GM18867 (cell line): ENCODE data around the gene TMEM132C.
"Not testable (repeated sequence)": the region's sequence is repeated elsewhere in the genome, so short reads cannot be mapped to it uniquely, and the experiment has no call there.

Experiments
- ATAC-seq: cut with Tn5 transposase; IDR thresholded peaks from one replicate; pipeline ENCODE4 v1.9.1; 2021; ENCODE audit warnings: mild to moderate bottlenecking, moderate library complexity; ENCODE audit not compliant: unreplicated experiment

TMEM132C gene

GRCh38 chr12:128603573-128604115, 336.7 kb downstream of the TMEM132C start:
- no peak for ATAC-seq

- ATAC-seq, result not testable (repeated sequence)
These were observed 337.2 kb downstream of the TMEM132C start for GRCh38 chr12:128604219-128604618.

- no peak for ATAC-seq
These were observed 339.1 kb downstream of the TMEM132C start for GRCh38 chr12:128606051-128606450.

GRCh38 chr12:128606538-128606937, 339.6 kb downstream of the TMEM132C start:
- ATAC-seq, result no peak

- ATAC-seq, result no peak
These were observed 340.0 kb downstream of the TMEM132C start for GRCh38 chr12:128606970-128607369.

- no peak for ATAC-seq
These were observed 340.7 kb downstream of the TMEM132C start for GRCh38 chr12:128607641-128608040.

- ATAC-seq, result no peak
These were observed 342.9 kb downstream of the TMEM132C start for GRCh38 chr12:128609861-128610260.

- no peak for ATAC-seq
These were observed 344.8 kb downstream of the TMEM132C start for GRCh38 chr12:128611736-128612135.

GRCh38 chr12:128612150-128612850, 345.3 kb downstream of the TMEM132C start:
- ATAC-seq, result no peak

GRCh38 chr12:128613837-128614590, 347.0 kb downstream of the TMEM132C start:
- no peak for ATAC-seq

GRCh38 chr12:128617304-128617833, 350.4 kb downstream of the TMEM132C start:
- ATAC-seq, result no peak

- no peak for ATAC-seq
These were observed 352.3 kb downstream of the TMEM132C start for GRCh38 chr12:128619263-128619662.

- ATAC-seq, result no peak
These were observed 354.3 kb downstream of the TMEM132C start for GRCh38 chr12:128621304-128621703.

GRCh38 chr12:128623748-128624147, 356.8 kb downstream of the TMEM132C start:
- no peak for ATAC-seq

GRCh38 chr12:128626808-128627320, 359.9 kb downstream of the TMEM132C start:
- no peak for ATAC-seq

- ATAC-seq, result no peak
These were observed 360.7 kb downstream of the TMEM132C start for GRCh38 chr12:128627659-128628058.

- no peak for ATAC-seq
These were observed 363.0 kb downstream of the TMEM132C start for GRCh38 chr12:128629979-128630378.

GRCh38 chr12:128637642-128638606, 371.0 kb downstream of the TMEM132C start:
- ATAC-seq, result peak; percentile 95

- ATAC-seq, result no peak
These were observed 372.1 kb downstream of the TMEM132C start for GRCh38 chr12:128639089-128639488.

- no peak for ATAC-seq
These were observed 376.2 kb downstream of the TMEM132C start for GRCh38 chr12:128643155-128643554.
